Esophagus muscularis mucosa (tissue), 4 donors: ENCODE measurements around the gene PLEKHA7. TPM values are rescaled to one million over a fixed set of nuclear protein-coding genes. Genes with fewer than 3 reads are reported as not detected.

Experiments
- DNase-seq: peaks from one replicate; pipeline ENCODE4 v3.0.0-alpha.2; 2017; ENCODE audit errors: extremely low spot score
- H3K27ac ChIP-seq, 4 donors: fragments of 200-600 bp; sonication (generic); replicated peaks in 1 of 4; 1 replicate in 3 of 4; 2 replicates in 1 of 4; pipeline ENCODE4 v1.5.1; 2016 to 2019; ENCODE audit warnings: mild to moderate bottlenecking in 1 of 4
- H3K27me3 ChIP-seq, 4 donors: fragments of 200-600 bp; sonication (generic); one replicate each; pipeline versions ENCODE4 v1.5.1 to v1.6.0; 2016 to 2019
- H3K36me3 ChIP-seq, 4 donors: fragments of 200-600 bp; sonication (generic); one replicate each; pipeline ENCODE4 v1.5.1; 2016 to 2019
- H3K4me1 ChIP-seq, 4 donors: fragments of 200-600 bp; sonication (generic); one replicate each; pipeline ENCODE4 v1.5.1; 2016 to 2019
- H3K4me3 ChIP-seq, 4 donors: fragments of 200-600 bp; sonication (generic); 1 replicate in 2 of 4; 2 replicates in 2 of 4; pipeline ENCODE4 v1.5.1; 2016 to 2019; ENCODE audit warnings: mild to moderate bottlenecking in 4 of 4, moderate library complexity in 1 of 4
- H3K9me3 ChIP-seq, 4 donors: fragments of 200-600 bp; sonication (generic); 1 replicate in 3 of 4; 2 replicates in 1 of 4; pipeline ENCODE4 v1.5.1; 2016 to 2019
- EP300 ChIP-seq: sonication (generic); formaldehyde crosslinking; IDR thresholded peaks from one replicate; pipeline ENCODE4 v1.6.1; 2017; ENCODE audit warnings: antibody characterized with exemption
- POLR2A ChIP-seq: fragments of 450-650 bp; IDR thresholded peaks from one replicate; pipeline ENCODE4 v1.6.1; 2017; ENCODE audit warnings: antibody characterized with exemption, moderate library complexity, mild to moderate bottlenecking, low read depth
- POLR2AphosphoS5 ChIP-seq, 2 donors: sonication (generic); formaldehyde crosslinking; IDR thresholded peaks; one replicate each; pipeline ENCODE4 v1.6.1; 2017; ENCODE audit warnings: antibody characterized with exemption in 2 of 2
- WGBS: methylation state at CpG from one replicate; pipeline ENCODE4 v1.1.5; 2018; 5-methylcytosine and 5-hydroxymethylcytosine counted together
- intact Hi-C: fragments of 100-400 bp; cut with DNase I; formaldehyde crosslinking; loops from one replicate; pipeline ENCODE4 v1.15.1; 2023
- total RNA-seq, 4 donors: library from RNA; depleted of rRNA; stranded (reverse); fragments of >200 nt; gene quantifications; one replicate each; pipeline versions ENCODE4 v1.1.0 to v1.2.1, GENCODE V29; 2016
- TF ChIP-seq, protein P1 (sequence below), 3 experiments: fragments of 200-600 bp in 2 of 3; fragments of 450-650 bp in 1 of 3; sonication (generic) in 2 of 3; IDR thresholded peaks; one replicate each; pipeline ENCODE4 v1.5.1; 2017 to 2019; ENCODE audit warnings: antibody characterized with exemption in 3 of 3, mild to moderate bottlenecking in 2 of 3, moderate library complexity in 1 of 3

PLEKHA7 gene
- total RNA-seq, 4 donors from 2014 or later: 5.8 to 9.1 (median 7.7) TPM

DNA sequence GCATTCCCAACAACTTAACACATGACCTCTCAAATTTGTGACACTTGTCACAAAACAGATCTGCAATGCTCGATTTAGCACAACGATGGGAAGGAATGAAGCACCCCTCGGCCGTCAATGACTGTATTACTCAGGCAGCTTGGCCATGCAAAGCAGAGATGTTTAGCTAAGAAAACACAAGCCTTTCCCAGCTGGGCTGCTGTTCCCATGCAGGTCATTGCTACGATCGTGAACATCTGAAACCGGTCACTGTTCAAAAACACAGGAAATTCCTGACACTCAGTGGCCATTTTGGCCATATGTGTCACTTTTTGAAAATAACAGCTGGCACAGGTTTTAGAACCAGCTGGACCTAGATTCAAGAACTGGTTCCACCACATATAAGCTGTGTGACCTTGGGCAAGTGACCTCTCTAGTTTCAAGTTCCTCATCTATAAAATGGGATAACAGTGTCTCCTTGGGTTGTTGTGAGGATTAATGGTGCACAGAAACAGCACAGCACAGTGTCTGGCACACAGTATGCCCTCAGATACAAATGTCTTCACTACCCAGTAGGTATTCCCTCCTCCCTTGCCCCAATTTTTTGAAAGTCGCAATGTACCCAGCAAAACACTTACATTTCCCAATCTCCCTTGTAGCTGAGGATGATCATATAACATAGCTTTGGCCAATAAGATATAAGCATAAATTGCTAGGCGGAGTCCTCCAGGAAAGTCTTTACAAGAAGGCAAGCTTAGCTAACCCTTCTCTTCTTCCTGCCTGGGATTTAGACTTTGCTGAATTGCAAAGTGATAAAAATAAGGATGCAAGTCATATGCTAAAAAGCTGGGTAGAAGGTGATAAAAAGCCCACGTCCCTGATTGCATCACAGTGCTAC, 182.7 kb downstream of the PLEKHA7 start:
- Histone ChIP-seq H3K27me3 (no peaks in the 10 kb centered on the region), H3K27ac (no peak overlapping the region), H3K4me1 (no peaks in the 10 kb centered on the region), H3K4me3 (no peak overlapping the region), H3K36me3 (peaks cover 0 to 12% (median 0%) of the 10 kb centered on the region in 4 donors), H3K9me3 (no peaks in the 10 kb centered on the region)
- no peak for DNase-seq
- TF ChIP-seq EP300 (no peak), POLR2AphosphoS5 (IDR thresholded peaks at IDR 0.05) (no peak), POLR2A (no peak)
- TF ChIP-seq, protein P1, sequence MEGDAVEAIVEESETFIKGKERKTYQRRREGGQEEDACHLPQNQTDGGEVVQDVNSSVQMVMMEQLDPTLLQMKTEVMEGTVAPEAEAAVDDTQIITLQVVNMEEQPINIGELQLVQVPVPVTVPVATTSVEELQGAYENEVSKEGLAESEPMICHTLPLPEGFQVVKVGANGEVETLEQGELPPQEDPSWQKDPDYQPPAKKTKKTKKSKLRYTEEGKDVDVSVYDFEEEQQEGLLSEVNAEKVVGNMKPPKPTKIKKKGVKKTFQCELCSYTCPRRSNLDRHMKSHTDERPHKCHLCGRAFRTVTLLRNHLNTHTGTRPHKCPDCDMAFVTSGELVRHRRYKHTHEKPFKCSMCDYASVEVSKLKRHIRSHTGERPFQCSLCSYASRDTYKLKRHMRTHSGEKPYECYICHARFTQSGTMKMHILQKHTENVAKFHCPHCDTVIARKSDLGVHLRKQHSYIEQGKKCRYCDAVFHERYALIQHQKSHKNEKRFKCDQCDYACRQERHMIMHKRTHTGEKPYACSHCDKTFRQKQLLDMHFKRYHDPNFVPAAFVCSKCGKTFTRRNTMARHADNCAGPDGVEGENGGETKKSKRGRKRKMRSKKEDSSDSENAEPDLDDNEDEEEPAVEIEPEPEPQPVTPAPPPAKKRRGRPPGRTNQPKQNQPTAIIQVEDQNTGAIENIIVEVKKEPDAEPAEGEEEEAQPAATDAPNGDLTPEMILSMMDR (IDR thresholded peaks at IDR 0.05): no peak
- intact Hi-C loops: no loop called here
- 81% methylated on average over 10 of the region's 10 CpGs for WGBS

DNA sequence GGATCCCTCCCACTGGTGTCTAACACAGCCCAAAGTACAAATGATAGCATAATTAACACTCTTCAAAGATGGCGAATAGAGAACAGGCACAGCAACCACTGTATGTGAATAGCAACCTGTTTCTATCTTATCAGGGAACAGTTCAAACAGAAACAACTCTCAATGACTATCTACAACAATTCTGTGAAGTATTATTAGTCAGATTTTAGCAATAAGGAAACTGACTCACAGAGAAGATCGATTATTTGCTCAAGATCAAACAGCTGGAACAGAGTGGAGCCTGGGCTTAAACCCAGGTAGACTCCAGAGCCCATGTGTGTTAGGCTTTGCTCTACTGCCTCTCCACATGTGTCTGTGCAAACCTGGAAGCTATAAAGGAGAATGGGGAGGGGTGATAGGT, 187.1 kb downstream of the PLEKHA7 start:
- no peak for DNase-seq
- H3K4me3 ChIP-seq: no peak overlapping the region
- TF ChIP-seq POLR2AphosphoS5 (IDR thresholded peaks at IDR 0.05): no peak
- no peak for TF ChIP-seq POLR2A
- TF ChIP-seq, protein P1 (IDR thresholded peaks at IDR 0.05): no peak
- TF ChIP-seq EP300: no peak
- WGBS: 87% methylated on average over 2 of the region's 2 CpGs
- H3K36me3 ChIP-seq: peaks cover 0 to 10% (median 0%) of the 10 kb centered on the region in 4 donors
- H3K9me3 ChIP-seq: no peaks in the 10 kb centered on the region
- intact Hi-C loops: no loop called here
- H3K4me1 ChIP-seq: no peaks in the 10 kb centered on the region
- H3K27ac ChIP-seq: no peak overlapping the region
- no peaks in the 10 kb centered on the region for H3K27me3 ChIP-seq

DNA sequence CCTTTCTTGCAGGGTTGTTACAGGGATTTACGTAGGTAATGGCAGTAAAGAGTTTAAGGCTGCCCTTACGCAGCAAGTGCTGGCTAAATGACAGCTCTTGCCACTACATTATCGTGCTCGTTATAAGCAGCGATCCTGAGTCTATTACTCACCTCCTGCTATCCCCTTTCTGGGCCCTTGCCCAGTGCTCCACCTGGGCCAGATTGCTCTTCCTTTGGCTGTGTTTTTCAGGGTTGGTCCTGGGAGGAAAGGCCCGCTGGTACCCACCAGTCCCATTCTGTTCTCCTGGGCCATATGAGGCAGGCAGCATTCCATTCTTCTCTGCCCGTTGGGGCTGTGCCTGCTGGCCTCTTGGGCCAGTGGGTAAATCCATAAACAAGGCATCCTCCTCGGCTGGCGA, 188.2 kb downstream of the PLEKHA7 start:
- H3K27me3 ChIP-seq: no peaks in the 10 kb centered on the region
- no peak for DNase-seq
- no peaks in the 10 kb centered on the region for H3K9me3 ChIP-seq
- intact Hi-C loops: no loop called here
- no peak for TF ChIP-seq POLR2AphosphoS5 (IDR thresholded peaks at IDR 0.05)
- TF ChIP-seq, protein P1 (IDR thresholded peaks at IDR 0.05): no peak
- peaks cover 0 to 10% (median 0%) of the 10 kb centered on the region in 4 donors for H3K36me3 ChIP-seq
- no peak overlapping the region for H3K27ac ChIP-seq
- 86% methylated on average over 9 of the region's 9 CpGs for WGBS
- no peak overlapping the region for H3K4me3 ChIP-seq
- H3K4me1 ChIP-seq: peaks cover under 1 to 7% (median 3%) of the 10 kb centered on the region in 4 donors

DNA sequence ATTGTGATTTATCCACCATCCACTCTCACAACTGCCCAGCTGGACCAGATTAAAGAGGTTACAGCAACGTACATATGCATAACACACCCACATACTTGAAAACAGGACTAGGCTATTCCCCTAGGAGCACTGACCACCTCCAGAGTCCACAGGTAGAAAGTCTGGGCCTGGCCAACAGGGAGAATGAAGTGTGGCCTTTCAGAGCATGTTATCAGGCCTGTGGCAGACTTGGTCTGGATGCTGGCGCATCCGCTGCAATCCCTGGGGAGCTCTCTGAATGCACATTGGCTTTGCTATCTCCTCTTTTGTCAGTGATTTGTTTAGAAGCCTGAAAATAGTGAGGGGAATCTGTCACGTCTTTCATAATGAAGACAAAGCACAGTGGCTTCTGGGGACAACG, 189.1 kb downstream of the PLEKHA7 start:
- H3K4me1 ChIP-seq: peaks cover 9 to 15% (median 11%) of the 10 kb centered on the region in 4 donors
- intact Hi-C loops: no loop called here
- no peak overlapping the region for H3K27ac ChIP-seq
- no peak overlapping the region for H3K4me3 ChIP-seq
- no peak for DNase-seq
- H3K9me3 ChIP-seq: no peaks in the 10 kb centered on the region
- TF ChIP-seq, protein P1 (IDR thresholded peaks at IDR 0.05): no peak
- TF ChIP-seq POLR2A (no peak), EP300 (no peak), POLR2AphosphoS5 (IDR thresholded peaks at IDR 0.05) (no peak)
- WGBS: 78% methylated on average over 5 of the region's 5 CpGs
- peaks cover 0 to 10% (median 0%) of the 10 kb centered on the region in 4 donors for H3K36me3 ChIP-seq
- H3K27me3 ChIP-seq: no peaks in the 10 kb centered on the region
